CD4-positive, alpha-beta T cell treated with Interleukin-4 for 4 hours (primary cell): ENCODE measurements around the gene CFAP161.

Experiments
- DNase-seq: peaks from one replicate; pipeline ENCODE4 v3.0.0-alpha.2; 2020

The CFAP161 gene

DNA sequence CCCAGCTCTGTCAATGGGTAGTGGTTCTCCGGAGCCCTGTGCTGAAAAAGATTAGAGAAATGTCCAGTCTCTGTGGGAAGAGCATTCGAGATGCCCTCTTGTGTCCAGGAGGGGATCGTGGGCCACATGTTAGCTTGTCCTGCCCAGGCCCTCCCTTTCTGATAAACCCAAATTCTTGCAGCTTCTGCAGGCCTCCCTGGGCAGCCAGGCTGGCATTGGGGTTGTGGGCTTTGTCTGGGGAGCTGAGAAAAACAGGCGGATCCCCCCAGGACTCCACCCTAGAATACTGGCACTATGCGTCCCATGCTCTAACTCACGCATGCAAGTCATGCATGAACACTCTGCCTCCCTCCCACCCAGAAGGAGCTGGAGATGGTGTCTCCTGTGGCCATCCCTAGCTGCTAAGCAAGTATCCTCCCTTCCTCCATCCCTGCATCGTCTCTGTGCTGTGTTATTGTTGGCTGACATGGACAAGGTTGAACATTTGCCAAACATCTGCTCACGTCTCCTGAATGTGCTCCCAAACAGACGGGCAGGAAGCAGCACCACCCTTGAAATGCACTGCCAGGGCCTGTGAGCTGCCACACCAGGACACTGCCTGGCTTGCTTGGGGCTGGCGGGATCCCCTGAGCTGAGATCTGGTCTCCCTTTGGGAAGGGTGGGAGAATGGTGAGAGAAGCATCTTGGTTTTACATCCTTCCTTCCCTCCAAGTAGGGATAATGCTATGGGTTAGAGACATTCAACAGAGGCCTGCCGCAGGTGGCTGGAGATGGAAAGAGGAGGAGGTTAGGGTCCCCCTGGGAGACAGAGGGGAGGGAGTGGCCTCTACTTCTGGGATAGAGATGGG, 26.5 kb downstream of the CFAP161 start:
- no peak for DNase-seq

GRCh38 chr15:81161160-81161673, 27.1 kb downstream of the CFAP161 start:
- DNase-seq = no peak

GRCh38 chr15:81161851-81162250, 27.8 kb downstream of the CFAP161 start:
- DNase-seq = no peak

DNA sequence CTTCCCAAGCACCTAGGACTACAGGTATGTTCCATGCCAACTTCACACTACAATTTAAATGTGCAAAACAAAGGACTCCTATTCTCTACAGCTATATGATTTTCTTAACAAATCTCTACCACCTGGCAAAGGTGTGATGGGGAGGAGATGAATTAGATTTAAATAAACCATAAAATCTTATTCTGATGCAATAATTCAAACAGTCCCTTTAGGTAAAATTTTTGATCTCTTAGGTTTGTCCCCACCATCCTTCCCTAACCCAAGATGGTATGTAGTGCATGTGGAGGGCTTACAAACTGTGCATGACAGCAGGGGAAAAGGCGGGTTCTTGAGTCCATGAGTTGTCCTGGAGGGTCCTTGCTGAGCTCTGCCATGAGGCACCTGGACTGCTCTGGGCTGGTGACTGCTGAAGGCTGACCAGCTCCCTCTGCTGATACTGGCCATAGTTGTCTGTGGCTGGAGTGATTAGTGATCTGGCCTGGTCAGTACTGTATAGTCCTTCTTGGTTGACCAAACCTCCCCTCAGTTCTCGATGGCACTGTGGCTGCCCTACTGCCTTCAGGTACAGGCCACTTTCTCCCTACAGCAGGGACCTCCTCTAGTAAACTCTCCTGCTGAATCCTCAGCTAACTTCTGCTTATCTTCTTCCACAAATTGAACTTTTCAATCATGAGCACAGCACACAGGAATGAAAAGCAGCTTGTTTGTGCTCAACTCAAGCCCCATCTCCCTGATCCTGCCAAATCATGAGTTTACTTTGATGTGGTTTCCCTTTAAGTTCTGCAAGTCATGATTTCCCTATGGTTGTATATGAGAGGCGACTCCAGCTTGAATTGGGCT, 30.1 kb downstream of the CFAP161 start:
- no peak for DNase-seq

DNA sequence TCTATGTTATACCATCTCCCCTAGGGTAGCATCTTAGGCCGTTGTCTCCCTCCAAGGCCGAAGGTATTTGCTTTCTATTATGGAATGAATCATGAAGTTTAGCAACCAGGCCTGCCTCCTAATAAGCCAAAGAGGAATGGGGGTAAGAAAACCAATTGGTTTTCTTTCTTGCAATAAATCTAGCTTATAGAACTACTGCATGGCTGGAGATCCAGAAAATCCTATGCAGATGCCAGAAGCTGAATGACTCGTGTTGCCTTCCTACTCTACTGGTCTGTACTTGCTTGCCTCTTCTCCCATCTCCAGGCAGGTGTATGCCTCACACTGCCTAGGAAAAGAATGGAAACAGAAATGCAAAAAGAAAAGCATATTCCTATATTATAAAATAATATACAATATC, 31.5 kb downstream of the CFAP161 start:
- no peak for DNase-seq

- DNase-seq = no peak
Observed at GRCh38 chr15:81166636-81167305, 32.7 kb downstream of the CFAP161 start.

- DNase-seq = no peak
Observed at GRCh38 chr15:81168131-81168526, 34.1 kb downstream of the CFAP161 start.

- DNase-seq = no peak
Observed at GRCh38 chr15:81168644-81169043, 34.6 kb downstream of the CFAP161 start.

- DNase-seq = no peak
Observed at GRCh38 chr15:81170511-81170910, 36.4 kb downstream of the CFAP161 start.

- DNase-seq = no peak
Observed at GRCh38 chr15:81171286-81171685, 37.2 kb downstream of the CFAP161 start.

DNA sequence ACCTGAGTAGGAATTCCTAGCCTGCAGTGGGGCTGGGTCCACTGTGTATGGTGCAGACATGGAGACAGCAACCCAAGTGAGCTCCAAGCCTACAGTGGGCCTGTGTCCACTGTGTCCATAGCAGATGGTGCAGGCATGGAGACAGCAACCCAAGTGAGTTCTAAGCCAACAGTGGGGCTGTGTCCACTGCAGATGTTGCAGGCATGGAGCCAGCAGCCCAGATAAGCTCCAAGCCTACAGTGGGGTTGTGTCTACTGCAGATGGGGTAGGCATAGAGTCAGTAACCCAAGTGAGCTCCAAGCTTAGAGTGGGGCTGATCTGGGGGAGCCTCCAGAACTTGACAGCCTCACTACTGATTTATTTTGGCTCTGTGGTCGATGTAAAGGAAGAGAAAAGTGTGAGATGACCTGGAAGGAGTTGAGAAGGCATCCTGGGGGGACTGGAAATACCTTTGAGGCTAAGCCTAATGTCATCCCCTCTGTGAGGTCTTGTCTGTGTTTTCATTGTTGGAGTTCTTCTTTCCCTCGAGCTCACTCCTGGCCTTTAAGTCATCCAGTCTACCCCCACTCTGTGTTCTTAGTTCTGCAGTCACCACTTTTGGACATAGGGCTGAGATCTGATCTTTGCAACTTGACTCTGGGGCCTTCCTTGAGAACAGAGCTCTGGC, 40.2 kb downstream of the CFAP161 start:
- DNase-seq = no peak

DNA sequence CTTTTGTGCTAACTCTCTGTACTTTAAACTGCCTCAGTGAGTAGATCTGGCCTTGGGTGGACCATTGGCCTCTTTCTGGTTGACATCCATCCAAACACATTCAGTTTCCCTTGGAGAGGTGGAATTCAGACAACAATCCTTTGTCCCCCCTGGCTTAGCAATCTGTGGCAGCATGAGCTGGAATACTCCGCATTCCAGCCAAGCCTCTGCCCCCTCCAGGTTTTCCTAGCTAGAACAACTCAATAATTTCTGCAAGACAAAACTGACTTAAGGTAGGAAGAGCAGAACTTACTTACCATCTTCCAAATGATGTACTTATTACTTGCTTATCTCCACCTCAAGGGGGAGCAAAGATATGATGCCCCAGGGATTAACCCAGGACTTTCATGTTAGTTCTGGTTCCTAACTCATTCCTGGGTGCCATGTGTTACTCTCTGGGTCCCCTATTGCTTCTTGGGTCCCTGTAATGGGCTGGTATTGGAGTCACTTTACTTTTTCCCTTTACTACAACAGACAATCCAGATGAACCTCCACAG, 40.8 kb downstream of the CFAP161 start:
- no peak for DNase-seq

DNA sequence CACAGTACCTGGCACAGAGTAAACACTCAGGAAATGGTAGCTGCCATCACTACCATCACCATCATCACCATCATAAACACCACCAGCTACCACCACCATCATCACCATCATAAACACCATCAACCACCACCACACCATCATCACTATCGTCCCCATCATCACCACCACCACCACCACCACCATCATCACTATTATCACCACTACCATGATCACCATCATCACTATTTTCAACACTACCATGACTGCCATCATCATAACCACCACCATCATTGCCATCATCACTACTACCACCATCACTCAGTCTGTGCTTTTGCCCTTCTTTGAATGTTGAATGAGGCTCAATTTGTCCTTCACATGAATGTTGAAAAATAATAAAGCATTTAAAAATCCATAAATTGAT, 41.4 kb downstream of the CFAP161 start:
- DNase-seq = no peak

GRCh38 chr15:81176291-81176893, 42.3 kb downstream of the CFAP161 start:
- no peak for DNase-seq

GRCh38 chr15:81178365-81178764, 44.3 kb downstream of the CFAP161 start:
- DNase-seq = no peak

DNA sequence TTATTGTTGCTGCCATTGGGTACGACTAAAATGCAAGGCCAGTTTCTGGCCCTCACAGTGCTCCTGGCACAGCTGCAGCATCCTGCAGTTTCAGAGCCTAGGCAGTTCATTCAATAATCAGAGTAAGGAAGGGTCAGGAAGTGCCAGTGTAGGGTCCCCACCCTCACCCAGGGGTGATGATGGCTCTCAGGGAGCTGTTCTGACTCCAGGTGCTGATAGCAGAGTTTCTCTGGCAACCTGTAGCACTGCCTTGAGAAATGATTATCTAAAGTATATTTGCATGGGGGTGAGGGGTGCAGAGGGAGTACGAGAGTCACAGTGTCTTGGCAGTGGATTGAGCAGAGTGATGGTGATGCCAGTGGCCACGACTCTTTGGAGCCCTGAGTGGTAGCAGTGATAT, 47.1 kb downstream of the CFAP161 start:
- DNase-seq = no peak

- DNase-seq = no peak
Observed at GRCh38 chr15:81182031-81182755, 48.1 kb downstream of the CFAP161 start.

DNA sequence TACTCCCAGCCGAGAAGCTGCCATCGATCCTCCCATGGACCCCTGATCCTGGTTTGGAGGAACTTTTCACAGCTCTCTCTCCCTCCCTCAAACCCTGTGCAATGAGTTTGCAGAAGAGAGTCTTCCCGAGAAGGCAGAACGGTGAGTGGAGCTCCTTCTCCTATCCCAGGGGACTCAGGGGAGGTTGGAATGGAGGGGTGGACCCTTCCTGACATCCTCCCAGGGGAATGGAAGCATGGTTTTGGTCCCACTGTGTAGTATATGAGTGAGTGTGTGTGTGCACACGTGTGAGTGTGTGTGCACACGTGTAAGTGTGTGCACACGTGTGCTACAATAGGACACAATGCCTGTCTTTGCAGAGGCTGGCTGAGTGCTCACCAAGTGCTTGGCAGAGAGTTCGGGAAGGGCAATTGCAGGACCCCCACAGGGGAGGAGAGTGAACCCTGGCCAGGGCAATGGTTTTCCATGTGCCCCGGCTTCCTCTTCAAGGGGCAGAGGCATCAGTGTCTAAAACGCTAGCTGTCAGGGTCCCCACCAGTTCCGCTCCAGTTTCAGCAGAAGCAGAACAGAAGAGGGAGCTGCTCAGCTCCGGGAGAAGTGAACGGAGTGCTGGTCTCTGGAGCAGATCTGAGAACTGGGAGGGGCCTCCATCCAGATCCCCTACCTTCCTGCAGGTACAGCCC, 48.8 kb downstream of the CFAP161 start:
- DNase-seq = no peak

DNA sequence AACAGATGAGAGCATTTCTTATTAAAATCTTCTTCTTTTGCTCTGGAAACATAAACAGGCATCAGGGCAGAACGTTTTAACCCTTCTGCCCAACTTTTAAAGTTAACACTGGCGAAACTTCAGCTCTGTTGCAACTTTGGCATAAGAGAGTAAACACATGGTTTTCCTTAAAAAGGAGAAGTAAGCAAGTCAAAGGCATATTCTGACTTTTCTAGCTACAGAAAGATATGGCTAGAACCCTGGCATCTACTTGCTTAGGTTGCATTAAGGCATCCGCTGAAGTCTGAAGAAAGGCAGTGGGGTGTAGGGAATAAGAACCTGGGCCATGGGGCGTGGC, 49.3 kb downstream of the CFAP161 start:
- DNase-seq = no peak

DNA sequence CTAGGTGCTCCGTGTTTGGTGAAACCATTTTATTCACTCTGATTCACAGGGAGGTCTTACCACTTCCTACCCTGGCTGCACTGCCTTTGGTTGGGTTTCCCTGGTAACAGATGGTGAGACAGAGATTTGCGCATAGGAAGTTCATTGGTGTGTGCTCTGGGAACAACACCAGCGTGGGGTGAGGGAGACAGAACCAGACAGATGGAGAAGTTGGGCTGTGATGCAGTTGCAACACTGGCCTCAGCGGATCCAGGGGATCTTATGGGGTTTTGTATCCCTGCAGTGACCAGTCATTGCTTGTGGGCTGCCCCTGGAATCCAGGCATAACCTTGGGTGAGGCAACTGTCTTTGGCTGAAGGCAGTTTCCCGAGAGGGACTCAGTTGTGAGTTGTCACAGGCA, 50.1 kb downstream of the CFAP161 start:
- DNase-seq = no peak
